H9 (cell line): ENCODE measurements around the gene COMP. TPM values are rescaled to one million over a fixed set of nuclear protein-coding genes. Genes with fewer than 3 reads are reported as not detected.

Experiments
- DNase-seq: peaks from one replicate; pipeline ENCODE4 v3.0.0-alpha.2; 2017
- H2AFZ ChIP-seq: one replicate; pipeline ENCODE4 v1.6.1; 2013; ENCODE audit warnings: mild to moderate bottlenecking, low read length, control low read depth, moderate library complexity
- H2AK5ac ChIP-seq: 2 replicates; pipeline ENCODE4 v1.6.1; 2013; ENCODE audit warnings: low read length, control low read depth, mixed read lengths; ENCODE audit not compliant: insufficient read length
- H2BK120ac ChIP-seq: one replicate; pipeline ENCODE4 v1.6.1; 2013; ENCODE audit warnings: low read depth, mild to moderate bottlenecking, low read length, control low read depth, inconsistent platforms; ENCODE audit not compliant: poor library complexity, severe bottlenecking
- H2BK12ac ChIP-seq: 2 replicates; pipeline ENCODE4 v1.6.1; 2013; ENCODE audit warnings: low read length, control low read depth, mixed read lengths, low read depth; ENCODE audit not compliant: insufficient read length
- H2BK15ac ChIP-seq: 2 replicates; pipeline ENCODE4 v1.6.1; 2013; ENCODE audit warnings: low read depth, low read length, control low read depth
- H2BK20ac ChIP-seq: one replicate; pipeline ENCODE4 v1.6.1; 2013; ENCODE audit warnings: low read depth, mild to moderate bottlenecking, low read length, control low read depth, inconsistent platforms; ENCODE audit not compliant: poor library complexity, severe bottlenecking
- H2BK5ac ChIP-seq: 2 replicates; pipeline ENCODE4 v1.6.1; 2013; ENCODE audit warnings: low read length, control low read depth, mixed read lengths; ENCODE audit not compliant: insufficient read length
- H3K14ac ChIP-seq: 2 replicates; pipeline ENCODE4 v1.6.1; 2013; ENCODE audit warnings: low read length, control low read depth; ENCODE audit not compliant: insufficient read depth
- H3K18ac ChIP-seq: 2 replicates; pipeline ENCODE4 v1.6.1; 2013; ENCODE audit warnings: low read depth, mild to moderate bottlenecking, mixed read lengths, low read length, control low read depth; ENCODE audit not compliant: insufficient read length
- H3K23ac ChIP-seq: 2 replicates; pipeline ENCODE4 v1.6.1; 2013; ENCODE audit warnings: low read length, control low read depth, mixed read lengths, low read depth; ENCODE audit not compliant: insufficient read length
- H3K23me2 ChIP-seq: 2 replicates; pipeline ENCODE4 v1.6.1; 2013; ENCODE audit warnings: low read depth, mild to moderate bottlenecking, mixed read lengths, low read length, control low read depth; ENCODE audit not compliant: insufficient read length, poor library complexity, severe bottlenecking
- H3K27ac ChIP-seq: 2 replicates; pipeline ENCODE4 v1.5.1; 2013; ENCODE audit warnings: low read length, control low read depth, mixed read lengths, low read depth; ENCODE audit not compliant: insufficient read length
- H3K27me3 ChIP-seq: 2 replicates; pipeline ENCODE4 v1.6.1; 2013; ENCODE audit warnings: low read length, control low read depth, inconsistent platforms; ENCODE audit not compliant: insufficient read depth
- H3K4ac ChIP-seq: 2 replicates; pipeline ENCODE4 v1.6.1; 2013; ENCODE audit warnings: low read depth, mild to moderate bottlenecking, control low read depth, inconsistent platforms, low read length, moderate library complexity
- H3K4me1 ChIP-seq: 2 replicates; pipeline ENCODE4 v1.6.1; 2013; ENCODE audit warnings: low read length, control low read depth, inconsistent platforms; ENCODE audit not compliant: insufficient read depth
- H3K4me2 ChIP-seq: 2 replicates; pipeline ENCODE4 v1.6.1; 2013; ENCODE audit warnings: low read length, control low read depth, mixed read lengths; ENCODE audit not compliant: insufficient read length, insufficient read depth
- H3K56ac ChIP-seq: 2 replicates; pipeline ENCODE4 v1.6.1; 2013; ENCODE audit warnings: low read depth, mild to moderate bottlenecking, mixed read lengths, low read length, control low read depth; ENCODE audit not compliant: insufficient read length
- H3K79me1 ChIP-seq: 2 replicates; pipeline ENCODE4 v1.6.1; 2013; ENCODE audit warnings: low read depth, mild to moderate bottlenecking, moderate library complexity, low read length, control low read depth, inconsistent platforms; ENCODE audit not compliant: insufficient read depth, poor library complexity, severe bottlenecking
- H3K79me2 ChIP-seq: 2 replicates; pipeline ENCODE4 v1.6.1; 2013; ENCODE audit warnings: low read length, control low read depth, inconsistent platforms; ENCODE audit not compliant: insufficient read depth
- H3K9ac ChIP-seq: 2 replicates; pipeline ENCODE4 v1.6.1; 2013; ENCODE audit warnings: low read length, control low read depth, mixed read lengths; ENCODE audit not compliant: insufficient read length; ENCODE audit errors: extremely low read depth
- H3K9me3 ChIP-seq: one replicate; pipeline ENCODE4 v1.6.1; 2013; ENCODE audit warnings: low read depth, low read length, inconsistent platforms; ENCODE audit not compliant: control insufficient read depth
- H3T11ph ChIP-seq: one replicate; pipeline ENCODE4 v1.6.1; 2013; ENCODE audit warnings: mild to moderate bottlenecking, low read length, control low read depth, inconsistent platforms
- H4K20me1 ChIP-seq: one replicate; pipeline ENCODE4 v1.6.1; 2013; ENCODE audit not compliant: control insufficient read depth, insufficient read length, insufficient read depth
- H4K5ac ChIP-seq: 2 replicates; pipeline ENCODE4 v1.6.1; 2013; ENCODE audit warnings: low read depth, mild to moderate bottlenecking, mixed read lengths, low read length, control low read depth; ENCODE audit not compliant: insufficient read length
- H4K8ac ChIP-seq: replicated peaks from 2 replicates; pipeline ENCODE4 v1.6.1; 2013; ENCODE audit warnings: low read length, control low read depth, mixed read lengths, low read depth; ENCODE audit not compliant: insufficient read length
- H4K91ac ChIP-seq: 2 replicates; pipeline ENCODE4 v1.6.1; 2013; ENCODE audit warnings: low read depth, mild to moderate bottlenecking, moderate library complexity, mixed read lengths, low read length, control low read depth; ENCODE audit not compliant: insufficient read length
- H3K27ac Mint-ChIP-seq, 3 experiments: 2 replicates in 2 of 3; 3 replicates in 1 of 3; pipeline ENCODE4 v1.8.0; 2020 to 2021; ENCODE audit warnings: mixed read lengths in 3 of 3, mild to moderate bottlenecking in 1 of 3, moderate library complexity in 1 of 3
- H3K27me3 Mint-ChIP-seq: 2 replicates; pipeline ENCODE4 v1.8.0; 2021; ENCODE audit warnings: low read depth, mild to moderate bottlenecking, moderate library complexity, mixed read lengths
- H3K36me3 Mint-ChIP-seq, 3 experiments: 2 replicates in 2 of 3; 3 replicates in 1 of 3; pipeline ENCODE4 v1.8.0; 2020 to 2021; ENCODE audit warnings: low read depth in 3 of 3, mixed read lengths in 3 of 3; ENCODE audit not compliant: insufficient read depth in 1 of 3
- H3K4me1 Mint-ChIP-seq, 2 experiments: 2 replicates each; pipeline ENCODE4 v1.8.0; 2020; ENCODE audit warnings: mixed read lengths in 2 of 2
- H3K4me3 Mint-ChIP-seq, 2 experiments: 2 replicates in 1 of 2; 3 replicates in 1 of 2; pipeline ENCODE4 v1.8.0; 2020 to 2021; ENCODE audit warnings: mild to moderate bottlenecking in 2 of 2, mixed read lengths in 2 of 2, moderate library complexity in 1 of 2
- H3K9me3 Mint-ChIP-seq, 2 experiments: 2 replicates in 1 of 2; 3 replicates in 1 of 2; pipeline ENCODE4 v1.8.0; 2020; ENCODE audit warnings: mild to moderate bottlenecking in 2 of 2, mixed read lengths in 2 of 2, moderate library complexity in 1 of 2
- WGBS: extraction: QIAGEN DNeasy Blood & Tissue Kit; methylation state at CpG from one replicate; pipeline ENCODE4 v1.1.7; 2013; ENCODE audit warnings: missing lambda C conversion rate, low lambda C conversion rate, mixed read lengths; ENCODE audit not compliant: insufficient read length; ENCODE audit errors: extremely low coverage; 5-methylcytosine and 5-hydroxymethylcytosine counted together
- total RNA-seq: library from RNA; stranded (reverse); gene quantifications from 2 replicates; pipeline ENCODE4 v1.2.1, GENCODE V29; 2021
- TF ChIP-seq, protein P1 (sequence below): fragments of 200-600 bp; sonication (generic); conservative IDR thresholded peaks from 3 replicates; pipeline ENCODE4 v1.8.0; 2021; ENCODE audit warnings: antibody characterized with exemption, mild to moderate bottlenecking

Gene COMP
- total RNA-seq, 1 experiment from 2014 or later, result 0.15 TPM

DNA sequence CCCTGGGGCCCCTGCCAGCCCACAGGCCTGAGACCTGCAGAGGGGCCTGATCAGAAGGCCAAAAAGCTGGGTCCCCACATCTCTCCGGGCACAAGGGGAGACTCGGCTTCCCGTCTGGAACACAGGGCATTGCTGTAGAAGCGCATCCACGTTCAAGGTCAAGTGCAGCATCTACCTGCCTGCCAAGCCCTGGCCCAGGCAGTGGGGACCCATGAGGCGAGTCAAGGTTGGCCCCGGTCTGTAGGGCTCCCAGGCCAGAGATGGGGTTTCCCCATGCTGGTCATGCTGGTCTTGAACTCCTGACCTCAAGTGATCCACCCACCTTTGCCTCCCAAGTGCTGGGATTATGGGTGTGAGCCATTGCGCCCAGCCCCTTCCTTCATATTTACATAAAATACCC is 13.5 kb upstream of the COMP start:
- Histone ChIP-seq H3K23ac (no peak overlapping the region), H4K20me1 (no peaks in the 10 kb centered on the region), H2AFZ (no peak overlapping the region), H3K27ac (no peak overlapping the region), H3K4me1 (no peaks in the 10 kb centered on the region), H3K9ac (no peak overlapping the region), H2BK12ac (no peak overlapping the region), H3K14ac (no peak overlapping the region), H2AK5ac (no peak overlapping the region), H2BK15ac (no peak overlapping the region), H3K79me2 (no peaks in the 10 kb centered on the region), H2BK20ac (no peak overlapping the region), H4K5ac (no peak overlapping the region), H4K8ac (no peak overlapping the region), H3K4ac (no peak overlapping the region), H3K18ac (no peak overlapping the region), H3K4me2 (no peak overlapping the region), H3K56ac (no peak overlapping the region), H3T11ph (no peak overlapping the region), H2BK120ac (no peak overlapping the region), H3K9me3 (no peaks in the 10 kb centered on the region), H3K23me2 (no peaks in the 10 kb centered on the region), H4K91ac (no peak overlapping the region), H3K79me1 (no peaks in the 10 kb centered on the region), H2BK5ac (no peak overlapping the region), H3K27me3 (peaks cover 8% of the 10 kb centered on the region; the same call in 1 of the 2 replicates)
- H3K27ac Mint-ChIP-seq, result no peak overlapping the region
- no peak overlapping the region for H3K4me3 Mint-ChIP-seq
- H3K4me1 Mint-ChIP-seq, result no peaks in the 10 kb centered on the region; a peak in 1 of 4 replicates
- WGBS, result no CpG with 5 or more reads among the region's 8 CpGs
- peaks cover 30% of the 10 kb centered on the region for H3K27me3 Mint-ChIP-seq
- TF ChIP-seq, protein P1, sequence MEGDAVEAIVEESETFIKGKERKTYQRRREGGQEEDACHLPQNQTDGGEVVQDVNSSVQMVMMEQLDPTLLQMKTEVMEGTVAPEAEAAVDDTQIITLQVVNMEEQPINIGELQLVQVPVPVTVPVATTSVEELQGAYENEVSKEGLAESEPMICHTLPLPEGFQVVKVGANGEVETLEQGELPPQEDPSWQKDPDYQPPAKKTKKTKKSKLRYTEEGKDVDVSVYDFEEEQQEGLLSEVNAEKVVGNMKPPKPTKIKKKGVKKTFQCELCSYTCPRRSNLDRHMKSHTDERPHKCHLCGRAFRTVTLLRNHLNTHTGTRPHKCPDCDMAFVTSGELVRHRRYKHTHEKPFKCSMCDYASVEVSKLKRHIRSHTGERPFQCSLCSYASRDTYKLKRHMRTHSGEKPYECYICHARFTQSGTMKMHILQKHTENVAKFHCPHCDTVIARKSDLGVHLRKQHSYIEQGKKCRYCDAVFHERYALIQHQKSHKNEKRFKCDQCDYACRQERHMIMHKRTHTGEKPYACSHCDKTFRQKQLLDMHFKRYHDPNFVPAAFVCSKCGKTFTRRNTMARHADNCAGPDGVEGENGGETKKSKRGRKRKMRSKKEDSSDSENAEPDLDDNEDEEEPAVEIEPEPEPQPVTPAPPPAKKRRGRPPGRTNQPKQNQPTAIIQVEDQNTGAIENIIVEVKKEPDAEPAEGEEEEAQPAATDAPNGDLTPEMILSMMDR, result no peak
- no peak for DNase-seq
- H3K9me3 Mint-ChIP-seq, result no peaks in the 10 kb centered on the region
- no peaks in the 10 kb centered on the region for H3K36me3 Mint-ChIP-seq
